Astrocyte (in vitro differentiated cells and primary cell): ENCODE measurements around the gene AREG. TPM values are rescaled to one million over a fixed set of nuclear protein-coding genes. Genes with fewer than 3 reads are reported as not detected.

Source experiments
- DNase-seq: peaks from one replicate; pipeline ENCODE4 v3.0.0-alpha.2; 2010; ENCODE audit warnings: low read depth
- FAIRE-seq: peaks from 2 replicates; lab custom pipeline; 2011; peaks lifted over from hg19 to GRCh38; lab: Jason Lieb, UNC
- H2AFZ ChIP-seq: 2 replicates; pipeline ENCODE4 v1.6.0; 2012; ENCODE audit warnings: low read depth, low read length, inconsistent platforms
- H3K27ac ChIP-seq: 2 replicates; pipeline ENCODE4 v1.5.1; 2011; ENCODE audit warnings: low read depth, low read length, inconsistent platforms
- H3K27me3 ChIP-seq: 2 replicates; pipeline ENCODE4 v1.6.0; 2011; ENCODE audit warnings: low read length, inconsistent platforms; ENCODE audit not compliant: insufficient read depth
- H3K36me3 ChIP-seq: 2 replicates; pipeline ENCODE4 v1.5.1; 2011; ENCODE audit warnings: low read length, inconsistent platforms; ENCODE audit not compliant: insufficient read depth
- H3K4me1 ChIP-seq: 2 replicates; pipeline ENCODE4 v1.5.1; 2011; ENCODE audit warnings: low read length, inconsistent platforms; ENCODE audit not compliant: insufficient read depth
- H3K4me2 ChIP-seq: 2 replicates; pipeline ENCODE4 v1.6.0; 2012; ENCODE audit warnings: low read length, inconsistent platforms
- H3K4me3 ChIP-seq: 2 replicates; pipeline ENCODE4 v1.5.1; 2011; ENCODE audit warnings: low read depth, mild to moderate bottlenecking, low read length, inconsistent platforms; ENCODE audit not compliant: insufficient read depth
- H3K79me2 ChIP-seq: 2 replicates; pipeline ENCODE4 v1.6.0; 2012; ENCODE audit warnings: mild to moderate bottlenecking, low read length, inconsistent platforms; ENCODE audit not compliant: insufficient read depth
- H3K9ac ChIP-seq: 2 replicates; pipeline ENCODE4 v1.6.0; 2012; ENCODE audit warnings: mild to moderate bottlenecking, low read length, inconsistent platforms
- H3K9me3 ChIP-seq: 2 replicates; pipeline ENCODE4 v1.5.1; 2012; ENCODE audit warnings: low read depth, mild to moderate bottlenecking, low read length, inconsistent platforms; ENCODE audit not compliant: insufficient read depth
- H4K20me1 ChIP-seq: 2 replicates; pipeline ENCODE4 v1.6.0; 2012; ENCODE audit warnings: low read length, inconsistent platforms; ENCODE audit not compliant: insufficient read depth
- H3K27ac Mint-ChIP-seq: one replicate; pipeline ENCODE4 v1.8.0; 2021; ENCODE audit warnings: mild to moderate bottlenecking, mixed read lengths; ENCODE audit not compliant: unreplicated experiment
- H3K27me3 Mint-ChIP-seq: one replicate; pipeline ENCODE4 v1.8.0; 2021; ENCODE audit warnings: low read depth, mixed read lengths; ENCODE audit not compliant: unreplicated experiment
- H3K36me3 Mint-ChIP-seq: one replicate; pipeline ENCODE4 v1.8.0; 2021; ENCODE audit warnings: low read depth, mixed read lengths; ENCODE audit not compliant: unreplicated experiment
- H3K4me1 Mint-ChIP-seq: one replicate; pipeline ENCODE4 v1.8.0; 2021; ENCODE audit warnings: low read depth, mixed read lengths; ENCODE audit not compliant: unreplicated experiment
- H3K4me3 Mint-ChIP-seq: one replicate; pipeline ENCODE4 v1.8.0; 2021; ENCODE audit warnings: mild to moderate bottlenecking, moderate library complexity, mixed read lengths; ENCODE audit not compliant: unreplicated experiment
- H3K9me3 Mint-ChIP-seq: one replicate; pipeline ENCODE4 v1.8.0; 2021; ENCODE audit warnings: mild to moderate bottlenecking, mixed read lengths; ENCODE audit not compliant: unreplicated experiment
- EZH2 ChIP-seq: IDR thresholded peaks from 2 replicates; pipeline ENCODE4 v1.6.1; 2012; ENCODE audit warnings: mild to moderate bottlenecking, low read length, inconsistent platforms; ENCODE audit not compliant: insufficient read depth
- total RNA-seq: library from RNA; stranded (reverse); gene quantifications from 2 replicates; pipeline ENCODE4 v1.2.1, GENCODE V29; 2021
- TF ChIP-seq, protein P1 (sequence below): IDR thresholded peaks from 2 replicates; pipeline ENCODE4 v1.5.1; 2011; ENCODE audit warnings: low read depth, mild to moderate bottlenecking, inconsistent platforms, low read length, moderate library complexity; ENCODE audit not compliant: insufficient read depth

Gene AREG
- total RNA-seq, 1 donor from 2014 or later: 1.5 TPM

DNA sequence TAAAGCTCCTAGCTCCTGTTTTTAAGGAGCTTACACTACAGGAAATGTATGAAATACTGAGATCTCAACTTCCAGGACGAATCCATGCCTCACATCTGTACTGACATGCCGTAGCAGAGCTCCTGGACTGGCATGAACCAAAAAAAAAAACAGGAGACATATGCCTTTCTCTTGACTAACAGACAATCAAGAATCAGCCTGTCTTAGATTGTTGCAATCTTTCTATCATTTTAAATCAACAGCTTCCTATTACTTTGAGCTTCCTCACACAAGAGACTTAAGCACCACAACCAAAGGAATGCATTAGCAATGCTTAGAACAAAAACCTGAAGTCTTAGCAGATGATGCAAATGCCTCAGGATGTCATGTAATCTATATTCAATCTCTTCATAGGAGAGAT lies 34.7 kb upstream of the AREG start:
- H3K4me2 ChIP-seq: no peak overlapping the region
- no peaks in the 10 kb centered on the region for H3K36me3 ChIP-seq
- no peak for FAIRE-seq
- H2AFZ ChIP-seq: no peak overlapping the region
- Mint-ChIP-seq H3K27ac (peak overlapping the region; percentile 88), H3K4me3 (no peak overlapping the region), H3K9me3 (peaks cover 2% of the 10 kb centered on the region), H3K27me3 (no peaks in the 10 kb centered on the region), H3K4me1 (peaks cover 20% of the 10 kb centered on the region), H3K36me3 (no peaks in the 10 kb centered on the region)
- H3K9me3 ChIP-seq: no peaks in the 10 kb centered on the region
- H3K27ac ChIP-seq: no peak overlapping the region
- H3K27me3 ChIP-seq: no peaks in the 10 kb centered on the region
- no peaks in the 10 kb centered on the region for H4K20me1 ChIP-seq
- no peak overlapping the region for H3K9ac ChIP-seq
- peak; percentile 50 for DNase-seq
- no peak overlapping the region for H3K4me3 ChIP-seq
- H3K4me1 ChIP-seq: no peaks in the 10 kb centered on the region
- TF ChIP-seq EZH2: no peak
- TF ChIP-seq, protein P1, sequence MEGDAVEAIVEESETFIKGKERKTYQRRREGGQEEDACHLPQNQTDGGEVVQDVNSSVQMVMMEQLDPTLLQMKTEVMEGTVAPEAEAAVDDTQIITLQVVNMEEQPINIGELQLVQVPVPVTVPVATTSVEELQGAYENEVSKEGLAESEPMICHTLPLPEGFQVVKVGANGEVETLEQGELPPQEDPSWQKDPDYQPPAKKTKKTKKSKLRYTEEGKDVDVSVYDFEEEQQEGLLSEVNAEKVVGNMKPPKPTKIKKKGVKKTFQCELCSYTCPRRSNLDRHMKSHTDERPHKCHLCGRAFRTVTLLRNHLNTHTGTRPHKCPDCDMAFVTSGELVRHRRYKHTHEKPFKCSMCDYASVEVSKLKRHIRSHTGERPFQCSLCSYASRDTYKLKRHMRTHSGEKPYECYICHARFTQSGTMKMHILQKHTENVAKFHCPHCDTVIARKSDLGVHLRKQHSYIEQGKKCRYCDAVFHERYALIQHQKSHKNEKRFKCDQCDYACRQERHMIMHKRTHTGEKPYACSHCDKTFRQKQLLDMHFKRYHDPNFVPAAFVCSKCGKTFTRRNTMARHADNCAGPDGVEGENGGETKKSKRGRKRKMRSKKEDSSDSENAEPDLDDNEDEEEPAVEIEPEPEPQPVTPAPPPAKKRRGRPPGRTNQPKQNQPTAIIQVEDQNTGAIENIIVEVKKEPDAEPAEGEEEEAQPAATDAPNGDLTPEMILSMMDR: no peak
- H3K79me2 ChIP-seq: no peaks in the 10 kb centered on the region

DNA sequence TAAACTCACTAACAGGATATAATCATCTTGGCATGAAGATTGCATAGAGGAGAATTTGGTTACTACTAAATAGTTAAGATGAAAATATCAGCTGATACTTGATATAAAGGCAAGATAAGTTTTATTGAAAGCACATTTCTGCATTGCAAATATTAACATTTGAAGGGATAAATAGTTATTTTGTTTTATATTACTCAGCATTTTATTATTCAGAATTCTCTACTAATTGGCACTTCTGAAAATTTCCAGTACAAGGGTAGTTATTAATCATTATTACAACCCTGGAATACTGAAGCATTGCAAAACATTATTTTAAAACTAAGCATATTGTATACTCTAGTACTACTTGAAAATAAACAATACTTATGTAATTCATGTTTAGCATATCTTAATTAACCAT lies 32.7 kb upstream of the AREG start:
- no peak for TF ChIP-seq EZH2
- TF ChIP-seq, protein P1: no peak
- Mint-ChIP-seq H3K4me3 (no peak overlapping the region), H3K27ac (no peak overlapping the region), H3K36me3 (no peaks in the 10 kb centered on the region), H3K9me3 (peaks cover 2% of the 10 kb centered on the region), H3K27me3 (no peaks in the 10 kb centered on the region), H3K4me1 (peaks cover 20% of the 10 kb centered on the region)
- no peak overlapping the region for H3K4me3 ChIP-seq
- H3K36me3 ChIP-seq: no peaks in the 10 kb centered on the region
- no peak overlapping the region for H2AFZ ChIP-seq
- H3K9me3 ChIP-seq: no peaks in the 10 kb centered on the region
- DNase-seq (no peak), FAIRE-seq (no peak)
- no peaks in the 10 kb centered on the region for H3K27me3 ChIP-seq
- no peaks in the 10 kb centered on the region for H3K79me2 ChIP-seq
- no peaks in the 10 kb centered on the region for H3K4me1 ChIP-seq
- H4K20me1 ChIP-seq: no peaks in the 10 kb centered on the region
- H3K4me2 ChIP-seq: no peak overlapping the region
- no peak overlapping the region for H3K27ac ChIP-seq
- H3K9ac ChIP-seq: no peak overlapping the region

DNA sequence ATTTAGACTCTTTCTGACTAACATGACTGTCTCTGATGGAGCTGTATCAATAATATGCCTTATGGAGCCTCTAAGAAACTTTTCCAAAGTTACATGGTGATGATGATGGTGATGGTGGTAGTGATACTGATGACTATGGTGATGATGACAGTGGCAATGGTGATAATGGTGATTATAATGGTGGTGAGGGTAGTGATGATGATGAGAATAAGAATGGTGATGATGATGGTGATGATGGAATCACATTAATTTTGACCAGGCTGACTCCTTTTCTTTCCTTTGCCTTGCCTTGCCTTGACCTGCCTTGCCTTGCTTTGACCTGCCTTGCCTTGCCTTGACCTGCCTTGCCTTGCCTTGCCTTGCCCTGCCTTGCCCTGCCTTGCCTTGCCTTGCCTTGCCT lies 31.7 kb upstream of the AREG start:
- no peaks in the 10 kb centered on the region for H3K27me3 ChIP-seq
- no peaks in the 10 kb centered on the region for H4K20me1 ChIP-seq
- FAIRE-seq: no peak
- no peaks in the 10 kb centered on the region for H3K9me3 ChIP-seq
- no peak for DNase-seq
- peaks cover 22% of the 10 kb centered on the region for H3K4me1 Mint-ChIP-seq
- H3K4me1 ChIP-seq: peaks cover 6% of the 10 kb centered on the region
- no peak overlapping the region for H3K27ac Mint-ChIP-seq
- no peaks in the 10 kb centered on the region for H3K27me3 Mint-ChIP-seq
- no peak overlapping the region for H3K27ac ChIP-seq
- no peak overlapping the region for H3K4me2 ChIP-seq
- no peaks in the 10 kb centered on the region for H3K36me3 ChIP-seq
- H3K36me3 Mint-ChIP-seq: no peaks in the 10 kb centered on the region
- no peak overlapping the region for H3K4me3 Mint-ChIP-seq
- H3K4me3 ChIP-seq: no peak overlapping the region
- H3K79me2 ChIP-seq: no peaks in the 10 kb centered on the region
- H3K9me3 Mint-ChIP-seq: peaks cover 2% of the 10 kb centered on the region
- TF ChIP-seq EZH2: no peak
- TF ChIP-seq, protein P1: no peak
- H3K9ac ChIP-seq: no peak overlapping the region
- H2AFZ ChIP-seq: no peak overlapping the region
